B cell (primary cell): ENCODE results near the gene TRMO.
"Not testable (repeated sequence)": the region's sequence is repeated elsewhere in the genome, so short reads cannot be mapped to it uniquely, and the experiment has no call there.

ENCODE experiments used
- EZH2 ChIP-seq: IDR thresholded peaks from 2 replicates; pipeline ENCODE4 v1.6.1; 2012; ENCODE audit warnings: borderline replicate concordance, low read depth, mild to moderate bottlenecking, moderate library complexity, low read length; ENCODE audit not compliant: insufficient read depth, poor library complexity, severe bottlenecking
- TF ChIP-seq, protein P1 (sequence below): fragments of 200-600 bp; IDR thresholded peaks from one replicate; pipeline ENCODE4 v1.8.0; 2022; ENCODE audit warnings: antibody characterized with exemption, mild to moderate bottlenecking

GRCh38 chr9:97950873-97951272 is 28.6 kb upstream of the TRMO start:
- TF ChIP-seq, protein P1, sequence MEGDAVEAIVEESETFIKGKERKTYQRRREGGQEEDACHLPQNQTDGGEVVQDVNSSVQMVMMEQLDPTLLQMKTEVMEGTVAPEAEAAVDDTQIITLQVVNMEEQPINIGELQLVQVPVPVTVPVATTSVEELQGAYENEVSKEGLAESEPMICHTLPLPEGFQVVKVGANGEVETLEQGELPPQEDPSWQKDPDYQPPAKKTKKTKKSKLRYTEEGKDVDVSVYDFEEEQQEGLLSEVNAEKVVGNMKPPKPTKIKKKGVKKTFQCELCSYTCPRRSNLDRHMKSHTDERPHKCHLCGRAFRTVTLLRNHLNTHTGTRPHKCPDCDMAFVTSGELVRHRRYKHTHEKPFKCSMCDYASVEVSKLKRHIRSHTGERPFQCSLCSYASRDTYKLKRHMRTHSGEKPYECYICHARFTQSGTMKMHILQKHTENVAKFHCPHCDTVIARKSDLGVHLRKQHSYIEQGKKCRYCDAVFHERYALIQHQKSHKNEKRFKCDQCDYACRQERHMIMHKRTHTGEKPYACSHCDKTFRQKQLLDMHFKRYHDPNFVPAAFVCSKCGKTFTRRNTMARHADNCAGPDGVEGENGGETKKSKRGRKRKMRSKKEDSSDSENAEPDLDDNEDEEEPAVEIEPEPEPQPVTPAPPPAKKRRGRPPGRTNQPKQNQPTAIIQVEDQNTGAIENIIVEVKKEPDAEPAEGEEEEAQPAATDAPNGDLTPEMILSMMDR, result not testable (repeated sequence)
- not testable (repeated sequence) for TF ChIP-seq EZH2
